ENCODE data around the gene BIN1. TPM values are rescaled to one million over a fixed set of nuclear protein-coding genes. Genes with fewer than 3 reads are reported as not detected.

Gene BIN1, protein sequence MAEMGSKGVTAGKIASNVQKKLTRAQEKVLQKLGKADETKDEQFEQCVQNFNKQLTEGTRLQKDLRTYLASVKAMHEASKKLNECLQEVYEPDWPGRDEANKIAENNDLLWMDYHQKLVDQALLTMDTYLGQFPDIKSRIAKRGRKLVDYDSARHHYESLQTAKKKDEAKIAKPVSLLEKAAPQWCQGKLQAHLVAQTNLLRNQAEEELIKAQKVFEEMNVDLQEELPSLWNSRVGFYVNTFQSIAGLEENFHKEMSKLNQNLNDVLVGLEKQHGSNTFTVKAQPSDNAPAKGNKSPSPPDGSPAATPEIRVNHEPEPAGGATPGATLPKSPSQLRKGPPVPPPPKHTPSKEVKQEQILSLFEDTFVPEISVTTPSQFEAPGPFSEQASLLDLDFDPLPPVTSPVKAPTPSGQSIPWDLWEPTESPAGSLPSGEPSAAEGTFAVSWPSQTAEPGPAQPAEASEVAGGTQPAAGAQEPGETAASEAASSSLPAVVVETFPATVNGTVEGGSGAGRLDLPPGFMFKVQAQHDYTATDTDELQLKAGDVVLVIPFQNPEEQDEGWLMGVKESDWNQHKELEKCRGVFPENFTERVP
- polyA plus RNA-seq (ENCODE audit: insufficient read length), result 1,160 TPM

DNA sequence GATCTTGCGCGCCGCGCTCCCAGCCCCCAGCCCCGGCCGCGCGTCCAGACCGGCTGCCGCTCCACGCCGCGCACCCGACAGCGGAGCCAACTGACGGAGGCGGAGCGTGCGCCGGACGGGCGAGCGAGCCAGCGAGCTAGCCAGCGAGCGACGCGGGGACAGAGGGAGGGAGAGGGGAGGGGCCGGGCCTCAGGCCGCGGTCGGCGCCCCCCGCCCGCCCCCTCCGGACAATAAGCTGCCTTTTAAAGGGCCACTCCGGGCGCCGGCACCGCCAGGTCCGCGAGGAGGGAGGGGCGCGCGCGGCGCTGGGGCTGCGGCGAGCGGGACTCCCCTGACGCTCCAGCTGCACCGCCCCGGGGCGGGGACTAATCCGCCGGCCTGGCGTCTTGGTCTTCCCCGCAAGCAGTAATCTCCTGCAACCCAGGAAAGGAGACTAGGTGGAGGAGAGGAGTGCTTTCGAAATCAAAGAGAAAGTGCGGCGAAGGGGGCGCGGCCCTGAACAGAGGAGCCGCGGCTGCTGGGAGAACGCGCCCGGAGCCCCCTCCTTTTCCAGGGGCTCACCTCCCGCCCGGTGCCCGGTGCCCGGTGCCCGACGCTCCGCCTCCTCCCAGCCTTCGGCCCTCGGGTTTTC is at the start of gene BIN1:
Gene BIN1 (minus strand): TSS at position 164 of the 631 bp plus-strand sequence. CDS start 211 bp downstream, outside the sequence.
- peak; percentile 94 for DNase-seq

- DNase-seq, result peak; percentile 78
These were observed 49.0 kb upstream of the BIN1 start for GRCh38 chr2:127155947-127156346.

DNA sequence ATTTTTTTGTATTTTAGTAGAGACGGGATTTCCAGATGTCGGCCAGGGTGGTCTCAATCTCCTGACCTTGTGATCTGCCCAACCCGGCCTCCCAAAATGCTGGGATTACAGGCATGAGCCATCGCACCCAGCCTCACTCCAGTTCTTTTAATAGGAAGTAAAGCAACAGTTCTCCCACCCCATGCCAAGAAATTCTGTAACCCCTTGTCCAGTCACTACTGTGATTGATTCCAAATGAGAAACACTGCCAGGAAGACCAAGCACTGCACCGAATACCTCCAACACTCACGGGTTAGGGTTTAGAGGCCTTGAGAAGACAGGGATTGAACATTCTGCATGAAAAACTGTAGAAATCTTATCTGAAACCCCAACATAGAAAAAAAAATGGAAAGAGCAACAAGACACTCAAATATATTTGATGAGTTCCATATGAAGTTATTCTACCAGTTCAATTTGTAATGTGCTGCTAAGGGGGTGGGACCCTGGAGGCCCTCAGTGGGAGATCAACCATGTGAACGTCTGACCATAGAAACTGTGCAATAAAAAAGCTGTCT is 48.2 kb upstream of the BIN1 start:
- DNase-seq, result no peak

- no peak for DNase-seq
These were observed 47.4 kb upstream of the BIN1 start for GRCh38 chr2:127154396-127154795.

DNA sequence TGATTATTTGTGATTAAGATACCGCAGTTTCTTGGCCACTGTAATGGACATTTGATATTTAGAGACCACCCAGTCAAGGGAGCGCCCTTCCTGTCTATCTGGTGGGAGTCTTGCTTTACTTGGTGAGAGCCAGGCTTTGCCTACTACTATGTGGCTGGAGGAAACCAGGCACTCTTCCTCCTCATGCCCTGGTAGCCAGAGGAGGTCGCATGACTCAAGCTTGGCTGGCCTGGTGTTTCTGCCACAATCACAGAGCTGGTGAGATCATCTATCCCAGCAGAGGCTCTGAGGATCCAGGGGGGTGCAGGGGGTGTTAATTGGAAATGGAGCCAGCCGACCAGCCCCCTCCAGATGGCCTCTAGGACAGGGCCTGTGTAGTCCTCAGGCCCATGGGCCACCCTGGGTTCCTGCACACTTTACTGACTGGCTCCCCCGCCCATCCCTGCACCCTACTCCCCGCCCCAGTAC is 46.8 kb upstream of the BIN1 start:
- no peak for DNase-seq

DNA sequence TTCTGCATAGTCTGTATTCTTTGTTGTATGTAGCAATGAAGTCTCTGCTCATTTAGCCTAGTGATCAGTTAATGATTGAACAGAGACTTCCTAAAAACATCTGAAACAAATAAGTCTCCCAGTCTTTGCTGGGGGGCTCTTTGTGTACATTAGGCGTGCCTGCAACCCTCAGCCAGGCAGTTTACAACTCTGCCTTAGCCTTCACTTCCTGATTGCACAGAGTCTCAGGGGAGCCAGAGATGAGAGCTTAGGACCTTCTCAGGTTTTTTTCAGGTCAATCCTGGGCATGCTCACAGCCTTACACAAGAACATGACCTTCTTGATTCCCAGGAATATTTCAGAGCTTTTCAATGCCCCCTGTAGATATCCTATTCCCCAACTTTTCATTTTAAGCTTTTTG is 44.0 kb upstream of the BIN1 start:
- no peak for DNase-seq

GRCh38 chr2:127149384-127149783 is 42.4 kb upstream of the BIN1 start:
- no peak for DNase-seq

DNA sequence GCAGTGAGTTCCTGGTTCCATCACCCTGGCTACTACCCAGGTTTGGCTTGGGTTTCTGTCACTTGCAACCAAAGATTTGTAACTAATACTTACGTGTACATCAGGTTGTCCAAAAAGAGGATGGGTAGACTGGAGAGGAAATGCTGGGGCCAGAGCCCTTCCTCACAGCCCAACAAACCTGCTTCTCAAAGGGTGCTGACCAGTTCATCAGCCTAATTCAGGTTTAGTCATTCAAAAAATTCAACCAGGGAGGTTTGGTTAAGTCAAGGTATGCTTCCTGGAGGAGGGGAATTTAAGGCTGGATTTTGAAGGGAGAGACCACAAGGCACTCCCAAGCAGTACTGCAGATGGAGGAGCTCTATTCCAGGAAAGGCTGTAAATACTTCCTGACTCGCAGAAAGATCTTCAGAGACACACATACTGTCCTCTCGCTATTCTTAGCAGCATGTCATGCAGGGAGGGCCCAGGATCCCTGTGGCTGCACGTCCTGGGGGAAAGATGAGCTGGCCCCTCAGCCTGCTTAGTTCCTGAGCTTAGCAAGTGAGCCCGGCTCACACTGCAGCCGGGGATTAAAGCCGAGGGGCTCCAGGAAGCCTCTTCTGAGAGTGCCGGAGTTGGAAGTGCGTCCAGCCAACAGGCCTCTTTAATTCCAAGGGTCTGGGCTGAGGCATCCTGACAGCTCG is 40.0 kb upstream of the BIN1 start:
- DNase-seq, result no peak

GRCh38 chr2:127146071-127146725 is 39.2 kb upstream of the BIN1 start:
- no peak for DNase-seq

DNA sequence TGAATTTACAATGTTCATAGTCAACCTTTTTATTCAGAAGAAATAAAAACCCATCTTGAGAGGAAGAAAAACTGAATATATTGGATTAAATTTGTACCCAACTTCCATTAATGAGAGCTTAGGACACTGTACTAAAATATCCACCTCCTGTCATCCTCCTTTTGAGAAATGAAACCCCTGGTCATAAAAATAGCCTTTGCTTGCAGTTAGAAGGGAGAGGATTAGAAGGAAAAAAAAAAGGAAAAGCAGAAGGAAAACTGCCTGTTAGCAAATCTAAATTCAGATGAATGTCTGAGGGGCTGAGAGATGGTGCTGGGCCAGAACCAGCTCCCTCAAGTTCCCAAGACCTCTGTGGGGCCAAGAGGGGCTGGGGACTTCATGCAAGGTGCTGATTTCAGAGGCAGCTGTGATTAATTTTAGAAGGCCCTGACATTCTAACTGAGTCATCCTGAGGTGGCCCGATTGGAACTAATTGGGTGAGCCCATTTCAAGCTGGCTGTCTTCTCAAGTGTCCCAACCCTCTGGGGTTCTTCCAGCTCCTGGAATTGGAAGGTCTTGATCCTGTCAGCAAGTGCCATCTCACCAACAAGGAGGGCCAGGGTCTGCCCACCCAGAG is 38.4 kb upstream of the BIN1 start:
- DNase-seq, result no peak

DNA sequence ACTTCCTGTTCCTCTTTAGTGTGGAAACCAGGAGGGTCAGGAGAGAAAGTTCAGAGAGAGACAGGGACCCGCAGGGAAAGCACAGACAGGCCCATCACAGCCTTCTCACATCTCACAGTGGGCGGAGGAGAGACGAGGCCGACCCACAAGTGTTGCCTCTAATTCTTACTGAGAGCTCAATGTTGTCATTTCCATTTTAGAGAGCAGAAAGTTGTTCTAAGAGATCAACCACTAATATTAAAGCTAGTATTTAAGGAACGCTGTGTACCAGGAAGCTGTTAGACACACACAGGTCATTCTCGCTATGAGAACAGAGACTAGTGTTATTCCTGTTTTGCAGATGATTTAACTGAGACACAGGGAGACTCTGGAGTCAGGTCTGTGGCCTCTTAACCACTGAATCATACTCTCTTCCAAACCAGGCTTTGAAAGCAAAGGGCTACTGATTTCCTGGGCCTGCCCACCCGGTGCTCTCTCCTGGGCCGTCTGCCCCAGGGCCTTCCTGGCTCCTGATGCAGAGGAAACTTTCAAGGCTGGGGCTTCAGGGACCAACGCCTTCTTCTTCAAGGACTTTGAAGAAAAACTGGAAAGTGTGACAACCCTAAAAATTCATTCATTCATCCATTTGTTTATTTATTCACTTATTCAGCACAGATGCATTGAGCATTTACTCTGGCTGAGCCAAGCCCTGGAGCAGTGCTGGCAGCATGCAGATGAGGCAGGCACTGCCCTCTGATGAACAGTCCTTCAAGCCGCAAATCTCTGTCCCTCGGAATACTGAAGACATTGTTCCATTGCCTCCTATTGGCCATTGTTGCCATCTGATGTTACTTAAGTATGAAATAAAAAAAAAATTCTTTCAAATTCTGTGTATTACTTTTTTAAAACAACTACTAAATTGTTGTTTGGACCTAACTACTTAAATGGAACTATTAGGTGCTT is 37.2 kb upstream of the BIN1 start:
- no peak for DNase-seq

- no peak for DNase-seq
These were observed 36.0 kb upstream of the BIN1 start for GRCh38 chr2:127142663-127143630.

DNA sequence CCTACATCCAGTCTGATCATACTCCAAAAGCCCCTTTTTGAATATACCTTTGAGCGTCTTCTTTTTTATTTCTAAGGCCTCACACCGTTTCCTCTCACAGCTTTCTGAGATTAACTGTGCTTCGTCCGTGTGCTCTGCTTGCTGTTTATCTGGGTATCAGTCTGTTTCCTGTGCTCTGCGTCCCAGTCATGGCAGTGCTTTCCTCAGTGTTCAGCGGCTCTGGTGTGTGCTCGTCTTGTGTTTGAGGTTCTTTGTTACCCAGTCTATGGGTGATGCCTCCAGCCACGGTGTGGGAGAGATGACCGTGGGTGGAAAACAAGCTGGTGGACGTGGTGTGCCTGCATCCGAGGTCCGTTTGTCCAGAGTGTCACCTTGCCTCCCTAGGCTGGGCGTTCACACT is 33.6 kb upstream of the BIN1 start:
- no peak for DNase-seq

GRCh38 chr2:127139766-127140165 is 32.8 kb upstream of the BIN1 start:
- no peak for DNase-seq

GRCh38 chr2:127138281-127138680 is 31.3 kb upstream of the BIN1 start:
- no peak for DNase-seq

GRCh38 chr2:127137741-127138140 is 30.8 kb upstream of the BIN1 start:
- no peak for DNase-seq

GRCh38 chr2:127137225-127137624 is 30.3 kb upstream of the BIN1 start:
- DNase-seq, result no peak

GRCh38 chr2:127134833-127135830 is 28.2 kb upstream of the BIN1 start:
- no peak for DNase-seq
